ENCODE measurements around the gene ACAT1. TPM values are rescaled to one million over a fixed set of nuclear protein-coding genes. Genes with fewer than 3 reads are reported as not detected.

ACAT1 gene
- total RNA-seq, 1 experiment from 2014 or later: 34.4 TPM

DNA sequence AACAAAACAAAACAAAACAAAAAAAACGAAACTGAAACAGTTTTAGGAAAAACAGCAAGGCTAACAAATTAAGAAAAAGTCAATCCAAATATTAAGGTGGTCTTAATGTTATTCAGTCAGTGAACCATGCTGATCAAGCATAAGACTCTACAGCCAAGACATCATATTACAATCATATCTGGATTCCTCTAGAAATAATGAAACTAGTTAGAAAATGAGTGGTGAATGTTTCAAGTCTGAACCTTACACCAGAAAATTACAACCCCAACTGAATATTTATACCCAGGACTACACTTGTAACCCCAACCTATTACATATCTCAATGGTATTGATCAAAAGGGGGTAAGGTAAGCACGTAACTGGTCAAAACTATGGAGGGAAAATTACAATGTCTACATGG lies 48.8 kb downstream of the ACAT1 start:
- no TSS peak for BruUV-seq (replicated peaks)
- no peaks in the 10 kb centered on the region; the same call in 1 of the 2 replicates for H4K20me1 ChIP-seq (ENCODE audit: insufficient read depth)
- H3K79me2 ChIP-seq (ENCODE audit: low read depth): no peaks in the 10 kb centered on the region
- no peak for TF ChIP-seq CTCF (conservative IDR thresholded peaks at IDR 0.05)
- TF ChIP-seq EZH2 (IDR thresholded peaks at IDR 0.05; ENCODE audit: low read depth): no peak
- intact Hi-C loops (cut with micrococcal nuclease; ENCODE audit: unreplicated experiment): no loop called here
- H3K4me1 ChIP-seq (replicated peaks; ENCODE audit: insufficient read depth): no peaks in the 10 kb centered on the region
- no peaks in the 10 kb centered on the region for H3K9me2 ChIP-seq (ENCODE audit: insufficient read depth)
- no peak overlapping the region for H3K27ac ChIP-seq
- no peak for DNase-seq
- no peaks in the 10 kb centered on the region for H3K27me3 ChIP-seq (ENCODE audit: insufficient read depth, low read depth)
- H3F3A ChIP-seq (ENCODE audit: insufficient read depth, low read depth): no peaks in the 10 kb centered on the region
- no peak overlapping the region for H3K4me3 ChIP-seq
- H2AFZ ChIP-seq: no peak overlapping the region
- no peaks in the 10 kb centered on the region for H3K9me3 ChIP-seq (ENCODE audit: insufficient read depth, low read depth)
- H3K4me2 ChIP-seq: no peak overlapping the region
- H3K36me3 ChIP-seq (ENCODE audit: low read depth): peaks cover 51% of the 10 kb centered on the region
- ChIA-PET CTCF (no interaction called here), POLR2A (ENCODE audit: unreplicated experiment) (no interaction called here)

DNA sequence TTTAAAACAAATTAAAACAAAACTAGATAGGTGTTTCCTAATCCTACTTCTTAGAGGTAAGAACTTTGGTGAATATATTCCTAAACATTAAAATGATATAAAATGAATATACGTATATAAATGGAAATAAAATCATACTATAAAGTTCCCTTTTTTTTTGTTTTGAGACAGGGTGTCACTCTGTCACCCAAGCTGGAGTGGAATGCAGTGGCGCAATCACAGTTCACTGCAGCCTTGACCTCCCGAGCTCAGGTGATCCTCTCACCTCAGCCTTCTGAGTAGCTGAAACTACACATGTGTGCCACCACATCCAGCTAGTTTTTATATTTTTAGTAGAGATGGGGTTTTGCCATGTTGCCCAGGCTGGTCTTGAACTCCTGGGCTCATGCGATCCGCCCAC lies 56.2 kb downstream of the ACAT1 start:
- intact Hi-C loops (cut with micrococcal nuclease; ENCODE audit: unreplicated experiment): loop anchor here (5.0 kb wide), 1 partner anchor 35 kb away; no protein-coding TSS in a partner anchor
- CTCF ChIA-PET: no interaction called here

GRCh38 chr11:108193725-108194124 lies 72.4 kb downstream of the ACAT1 start:
- Histone ChIP-seq H2AFZ (no peak overlapping the region), H4K20me1 (ENCODE audit: insufficient read depth) (no peaks in the 10 kb centered on the region), H3K79me2 (ENCODE audit: low read depth) (peaks cover 17% of the 10 kb centered on the region), H3K36me3 (ENCODE audit: low read depth) (peaks cover 61% of the 10 kb centered on the region), H3F3A (ENCODE audit: insufficient read depth, low read depth) (no peaks in the 10 kb centered on the region), H3K4me1 (replicated peaks; ENCODE audit: insufficient read depth) (no peaks in the 10 kb centered on the region), H3K4me3 (no peak overlapping the region), H3K4me2 (no peak overlapping the region), H3K27me3 (ENCODE audit: insufficient read depth, low read depth) (no peaks in the 10 kb centered on the region), H3K9me3 (ENCODE audit: insufficient read depth, low read depth) (no peaks in the 10 kb centered on the region), H3K9me2 (ENCODE audit: insufficient read depth) (no peaks in the 10 kb centered on the region), H3K27ac (no peak overlapping the region)
- DNase-seq: no peak
- intact Hi-C loops (cut with micrococcal nuclease; ENCODE audit: unreplicated experiment): no loop called here
- CTCF ChIA-PET: no interaction called here
- TF ChIP-seq CTCF (conservative IDR thresholded peaks at IDR 0.05): no peak
- no peak for TF ChIP-seq EZH2 (IDR thresholded peaks at IDR 0.05; ENCODE audit: low read depth)
- BruUV-seq (replicated peaks): no TSS peak
- POLR2A ChIA-PET (ENCODE audit: unreplicated experiment): no interaction called here

More for the DNA sequence above, 56.2 kb downstream of the ACAT1 start:
- Histone ChIP-seq H3K27me3 (ENCODE audit: insufficient read depth, low read depth) (no peaks in the 10 kb centered on the region), H3K27ac (no peak overlapping the region), H3K4me3 (no peak overlapping the region), H4K20me1 (ENCODE audit: insufficient read depth) (no peaks in the 10 kb centered on the region), H3K9me2 (ENCODE audit: insufficient read depth) (no peaks in the 10 kb centered on the region), H3K4me1 (replicated peaks; ENCODE audit: insufficient read depth) (no peaks in the 10 kb centered on the region), H3F3A (ENCODE audit: insufficient read depth, low read depth) (no peaks in the 10 kb centered on the region; the same call in 1 of the 2 replicates), H3K36me3 (ENCODE audit: low read depth) (peaks cover 33% of the 10 kb centered on the region; the same call in 1 of the 2 replicates), H2AFZ (no peak overlapping the region), H3K4me2 (no peak overlapping the region), H3K9me3 (ENCODE audit: insufficient read depth, low read depth) (no peaks in the 10 kb centered on the region), H3K79me2 (ENCODE audit: low read depth) (no peaks in the 10 kb centered on the region)
- POLR2A ChIA-PET (ENCODE audit: unreplicated experiment): no interaction called here
- TF ChIP-seq EZH2 (IDR thresholded peaks at IDR 0.05; ENCODE audit: low read depth): no peak
- TF ChIP-seq CTCF (conservative IDR thresholded peaks at IDR 0.05): no peak
- no TSS peak for BruUV-seq (replicated peaks)
- DNase-seq: no peak
